Neuronal stem cell (in vitro differentiated cells): Measurements from ENCODE around the gene TEX54.

Source experiments
- DNase-seq: peaks from one replicate; pipeline ENCODE4 v3.0.0-alpha.2; 2013; ENCODE audit warnings: low spot score
- H2AFZ ChIP-seq: one replicate; pipeline ENCODE4 v1.6.1; 2013; ENCODE audit warnings: mild to moderate bottlenecking, low read length, inconsistent platforms
- H2AK5ac ChIP-seq: 2 replicates; pipeline ENCODE4 v1.6.1; 2013; ENCODE audit warnings: low read depth, mild to moderate bottlenecking, inconsistent platforms, low read length, moderate library complexity, mixed read lengths
- H2BK120ac ChIP-seq: 2 replicates; pipeline ENCODE4 v1.6.1; 2013; ENCODE audit warnings: low read depth, mild to moderate bottlenecking, inconsistent platforms, low read length, moderate library complexity, mixed read lengths
- H2BK12ac ChIP-seq: one replicate; pipeline ENCODE4 v1.6.1; 2013; ENCODE audit warnings: low read length, inconsistent platforms
- H2BK15ac ChIP-seq: 2 replicates; pipeline ENCODE4 v1.6.1; 2013; ENCODE audit warnings: mild to moderate bottlenecking, low read length, inconsistent platforms, mixed read lengths
- H2BK5ac ChIP-seq: one replicate; pipeline ENCODE4 v1.6.1; 2013; ENCODE audit warnings: inconsistent platforms, mild to moderate bottlenecking, low read length, moderate library complexity
- H3K14ac ChIP-seq: one replicate; pipeline ENCODE4 v1.6.1; 2013; ENCODE audit warnings: low read length, inconsistent platforms
- H3K18ac ChIP-seq: 2 replicates; pipeline ENCODE4 v1.6.1; 2013; ENCODE audit warnings: low read length, inconsistent platforms
- H3K23ac ChIP-seq: 2 replicates; pipeline ENCODE4 v1.6.1; 2013; ENCODE audit warnings: low read depth, mild to moderate bottlenecking, mixed read lengths, low read length, inconsistent platforms; ENCODE audit not compliant: poor library complexity
- H3K27ac ChIP-seq: replicated peaks from 3 replicates; pipeline ENCODE4 v1.5.1; 2013; ENCODE audit warnings: low read length, inconsistent platforms
- H3K27me3 ChIP-seq, 3 experiments: 2 replicates each; pipeline ENCODE4 v1.6.1; 2013; ENCODE audit warnings: low read length in 3 of 3, mild to moderate bottlenecking in 2 of 3, inconsistent platforms in 1 of 3, low read depth in 1 of 3, mixed read lengths in 1 of 3, moderate library complexity in 1 of 3; ENCODE audit not compliant: control insufficient read depth in 3 of 3, insufficient read depth in 3 of 3
- H3K36me3 ChIP-seq, 2 donors: replicated peaks in 1 of 2; 2 replicates each; pipeline ENCODE4 v1.6.1; 2013; ENCODE audit warnings: low read length in 2 of 2; ENCODE audit not compliant: control insufficient read depth in 2 of 2, insufficient read depth in 2 of 2
- H3K4ac ChIP-seq: 2 replicates; pipeline ENCODE4 v1.6.1; 2013; ENCODE audit warnings: inconsistent platforms, mild to moderate bottlenecking, low read length, moderate library complexity
- H3K4me1 ChIP-seq, 2 donors: 1 replicate in 1 of 2; 2 replicates in 1 of 2; pipeline ENCODE4 v1.6.1; 2013; ENCODE audit warnings: low read length in 2 of 2, low read depth in 1 of 2; ENCODE audit not compliant: control insufficient read depth in 2 of 2, insufficient read depth in 1 of 2
- H3K4me2 ChIP-seq: one replicate; pipeline ENCODE4 v1.6.1; 2013; ENCODE audit warnings: mild to moderate bottlenecking, low read length, inconsistent platforms; ENCODE audit not compliant: insufficient read depth, poor library complexity, severe bottlenecking
- H3K4me3 ChIP-seq, 2 donors: 2 replicates each; pipeline ENCODE4 v1.5.1; 2013; ENCODE audit warnings: low read length in 2 of 2, mild to moderate bottlenecking in 2 of 2, inconsistent platforms in 1 of 2, moderate library complexity in 1 of 2
- H3K79me1 ChIP-seq: one replicate; pipeline ENCODE4 v1.6.1; 2013; ENCODE audit warnings: low read depth, mild to moderate bottlenecking, inconsistent platforms, low read length, moderate library complexity
- H3K9ac ChIP-seq: one replicate; pipeline ENCODE4 v1.6.1; 2013; ENCODE audit warnings: mild to moderate bottlenecking, low read depth, low read length, inconsistent platforms; ENCODE audit not compliant: poor library complexity
- H3K9me3 ChIP-seq, 2 donors: replicated peaks in 1 of 2; 2 replicates each; pipeline versions ENCODE3 to v1.6.1; 2013; ENCODE audit warnings: low read length in 2 of 2, mild to moderate bottlenecking in 2 of 2, inconsistent platforms in 1 of 2, low read depth in 1 of 2, mixed read lengths in 1 of 2, moderate library complexity in 1 of 2; ENCODE audit not compliant: control insufficient read depth in 2 of 2, insufficient read depth in 1 of 2
- H4K8ac ChIP-seq: one replicate; pipeline ENCODE4 v1.6.1; 2013; ENCODE audit warnings: low read depth, mild to moderate bottlenecking, inconsistent platforms, low read length, moderate library complexity
- H4K91ac ChIP-seq: one replicate; pipeline ENCODE4 v1.6.1; 2013; ENCODE audit warnings: low read length, low read depth, mild to moderate bottlenecking, inconsistent platforms; ENCODE audit not compliant: poor library complexity
- WGBS, 2 donors: extraction: QIAGEN DNeasy Blood & Tissue Kit; methylation state at CpG; one replicate each; pipeline ENCODE4 v1.1.7; 2013; ENCODE audit warnings: missing lambda C conversion rate in 2 of 2, mixed read lengths in 1 of 2; ENCODE audit not compliant: insufficient read length in 2 of 2, insufficient replicate concordance in 1 of 2; ENCODE audit errors: extremely low coverage in 2 of 2; 5-methylcytosine and 5-hydroxymethylcytosine counted together

TEX54 gene

GRCh38 chr11:62839050-62839945 lies 6.7 kb upstream of the TEX54 start, which contains the start of gene WDR74:
WDR74 (minus strand) TSS chr11:62839590; CDS start chr11:62839570, 20 bp downstream.
- Histone ChIP-seq H4K8ac (no peak within 1 kb of the TSS), H3K23ac (peak within 1 kb of the TSS; percentile 8), H3K9me3 (no peaks in the 10 kb centered on the region), H4K91ac (no peak within 1 kb of the TSS), H2AK5ac (peak within 1 kb of the TSS; percentile 86), H2BK120ac (no peak within 1 kb of the TSS), H3K18ac (peak within 1 kb of the TSS; percentile 88), H3K27me3 (no peaks in the 10 kb centered on the region), H2BK15ac (no peak within 1 kb of the TSS), H3K27ac (peak within 1 kb of the TSS; percentile 93), H3K79me1 (peaks cover 5% of the 10 kb centered on the region), H2BK5ac (no peak within 1 kb of the TSS), H3K36me3 (peaks cover 21 to 36% of the 10 kb centered on the region in 2 donors), H2BK12ac (no peak within 1 kb of the TSS), H3K4me2 (peak within 1 kb of the TSS; percentile 98), H3K14ac (no peak within 1 kb of the TSS), H3K4me3 (peak within 1 kb of the TSS; percentile 96 to 99), H3K4me1 (peaks cover 8 to 10% of the 10 kb centered on the region in 2 donors), H3K4ac (peak within 1 kb of the TSS; percentile 13), H2AFZ (peak within 1 kb of the TSS; percentile 90), H3K9ac (peak within 1 kb of the TSS; percentile 92)
- DNase-seq = peak; percentile 84
- no CpG with 5 or more reads among the region's 62 CpGs for WGBS, 2 donors

DNA sequence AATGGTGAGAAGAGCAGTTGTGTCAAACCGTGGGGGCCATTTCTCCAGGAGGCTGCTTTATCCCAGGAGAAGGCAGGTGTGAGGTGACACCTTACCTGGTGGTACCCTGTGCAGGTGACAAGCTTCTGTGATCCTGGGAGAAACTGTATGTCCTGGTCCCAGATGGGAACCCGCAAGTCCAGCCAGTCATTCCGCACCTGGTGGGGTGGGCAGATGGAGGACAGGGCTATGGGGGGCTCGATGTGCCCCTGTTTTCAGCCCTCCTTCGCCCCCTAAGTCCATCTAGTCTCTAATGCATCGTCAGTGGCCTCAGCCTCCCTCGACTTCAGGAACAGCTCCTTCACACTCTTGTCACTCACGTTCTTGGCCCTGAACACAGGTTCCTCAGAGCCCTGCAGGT lies 2.7 kb upstream of the TEX54 start:
- H2BK120ac ChIP-seq = no peak overlapping the region
- peaks cover 7 to 9% of the 10 kb centered on the region in 2 donors for H3K4me1 ChIP-seq
- no peak for DNase-seq
- no peak overlapping the region for H3K9ac ChIP-seq
- H3K27ac ChIP-seq = no peak overlapping the region
- H3K4me2 ChIP-seq = no peak overlapping the region
- H2AK5ac ChIP-seq = no peak overlapping the region
- no peak overlapping the region for H2BK12ac ChIP-seq
- no peak overlapping the region for H2AFZ ChIP-seq
- H3K79me1 ChIP-seq = peaks cover 11% of the 10 kb centered on the region
- H3K36me3 ChIP-seq = peaks cover 29 to 52% of the 10 kb centered on the region in 2 donors
- no peak overlapping the region for H3K18ac ChIP-seq
- no peak overlapping the region for H3K14ac ChIP-seq
- no peak overlapping the region for H4K8ac ChIP-seq
- no peaks in the 10 kb centered on the region for H3K9me3 ChIP-seq
- no CpG with 5 or more reads among the region's 8 CpGs for WGBS, 2 donors
- H3K4ac ChIP-seq = no peak overlapping the region
- H3K4me3 ChIP-seq = no peak overlapping the region
- no peaks in the 10 kb centered on the region for H3K27me3 ChIP-seq
- no peak overlapping the region for H4K91ac ChIP-seq
- no peak overlapping the region for H2BK15ac ChIP-seq
- H3K23ac ChIP-seq = no peak overlapping the region
- no peak overlapping the region for H2BK5ac ChIP-seq

DNA sequence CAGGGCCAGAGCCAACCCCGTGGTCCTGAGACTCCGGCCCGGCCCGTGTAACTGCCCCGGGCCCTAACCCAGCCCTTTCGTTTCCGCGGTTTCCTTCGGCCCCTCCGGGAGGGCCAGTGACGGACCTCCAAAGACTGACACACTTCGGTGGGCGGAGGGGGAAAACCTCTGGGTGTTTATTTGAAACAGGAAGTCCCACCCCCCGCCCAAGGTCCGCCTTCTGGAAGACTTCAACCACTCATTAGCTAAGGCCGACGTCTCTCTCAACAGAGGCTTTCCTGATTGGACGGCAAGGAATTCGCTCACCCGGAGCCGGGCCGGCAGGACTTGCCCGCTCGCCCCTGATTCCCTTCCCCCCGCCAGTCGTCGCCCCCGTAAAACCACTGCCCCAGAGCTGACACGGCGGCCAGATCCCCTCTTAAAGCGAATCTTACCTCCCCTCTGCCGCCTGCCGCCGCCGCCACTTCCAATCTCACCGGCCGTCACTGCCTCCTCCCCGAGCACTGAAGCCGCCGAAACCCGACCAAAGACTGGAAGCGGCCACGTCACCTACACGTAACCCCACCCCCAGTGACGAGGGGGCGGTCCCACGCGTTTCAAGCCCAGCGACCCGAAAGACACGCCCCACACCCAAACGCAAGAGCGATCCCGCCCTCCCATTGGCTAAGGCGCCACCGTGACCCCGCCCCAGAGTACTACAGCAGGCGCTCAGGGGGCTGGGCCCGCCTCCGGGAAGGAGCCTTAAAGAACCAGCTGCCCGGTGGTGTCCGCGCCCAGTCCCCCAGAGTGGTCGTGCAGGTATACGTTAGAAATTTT lies 913 bp downstream of the TEX54 start, which contains the start of gene STX5:
Gene STX5 (minus strand): TSS at position 532 of the 816 bp plus-strand sequence. CDS start 808 bp downstream, outside the sequence.
- peak; percentile 99 for DNase-seq
- Histone ChIP-seq H2BK120ac (peak within 1 kb of the TSS; percentile 93), H3K27me3 (no peaks in the 10 kb centered on the region)

More for the DNA sequence above, 913 bp downstream of the TEX54 start, which contains the start of gene STX5:
- Histone ChIP-seq H2BK15ac (peak within 1 kb of the TSS; percentile 94), H2AK5ac (peak within 1 kb of the TSS; percentile 95), H2BK5ac (peak within 1 kb of the TSS; percentile 91), H2BK12ac (peak within 1 kb of the TSS; percentile 34), H3K79me1 (peaks cover 7% of the 10 kb centered on the region), H3K9me3 (no peaks in the 10 kb centered on the region), H3K4me1 (peaks cover 3 to 7% of the 10 kb centered on the region in 2 donors), H4K8ac (peak within 1 kb of the TSS; percentile 54), H2AFZ (peak within 1 kb of the TSS; percentile 97), H3K4me3 (peak within 1 kb of the TSS; percentile 70 to 95), H3K18ac (peak within 1 kb of the TSS; percentile 99), H3K36me3 (peaks cover 34 to 57% of the 10 kb centered on the region in 2 donors), H4K91ac (no peak within 1 kb of the TSS), H3K27ac (peak within 1 kb of the TSS; percentile 93), H3K23ac (peak within 1 kb of the TSS; percentile 98), H3K14ac (peak within 1 kb of the TSS; percentile 83), H3K9ac (peak within 1 kb of the TSS; percentile 96), H3K4ac (peak within 1 kb of the TSS; percentile 42), H3K4me2 (peak within 1 kb of the TSS; percentile 92)
- no CpG with 5 or more reads among the region's 65 CpGs for WGBS, 2 donors
